Endothelial cell of umbilical vein (primary cell): ENCODE measurements around the gene POU6F2. TPM values are rescaled to one million over a fixed set of nuclear protein-coding genes. Genes with fewer than 3 reads are reported as not detected.

ENCODE experiments used
- BruUV-seq: library from RNA; stranded (reverse); fragments of 400-500 nt; replicated peaks from 2 replicates; lab custom pipeline; 2021; lab: Mats Ljungman, UMichigan
- CTCF ChIA-PET: fragments of 300-600, 350-600 bp; sonication (Branson Sonifier 250); formaldehyde crosslinking; loops from one replicate; lab custom pipeline; 2021; ENCODE audit warnings: antibody characterized with exemption, inconsistent platforms; lab: Charles Lee
- POLR2A ChIA-PET: fragments of 300-600, 350-600 bp; sonication (Branson Sonifier 250); formaldehyde crosslinking; loops from one replicate; lab custom pipeline; 2021; ENCODE audit warnings: antibody characterized with exemption, inconsistent platforms; lab: Charles Lee
- DNase-seq: peaks from one replicate; pipeline ENCODE4 v3.0.0-alpha.2; 2011; ENCODE audit warnings: low read depth, low spot score
- FAIRE-seq: peaks from 2 replicates; lab custom pipeline; 2011; peaks lifted over from hg19 to GRCh38; lab: Jason Lieb, UNC
- H2AFZ ChIP-seq: 2 replicates; pipeline ENCODE4 v1.6.0; 2012; ENCODE audit warnings: low read depth, low read length, control low read depth, inconsistent platforms
- H3K27ac ChIP-seq: 2 replicates; pipeline ENCODE4 v1.5.1; 2011; ENCODE audit warnings: low read depth, mild to moderate bottlenecking, control low read depth, low read length, moderate library complexity; ENCODE audit not compliant: insufficient read depth
- H3K27me3 ChIP-seq, 2 experiments: 2 replicates each; pipeline versions ENCODE4 v1.6.0 to v1.6.1; 2011; ENCODE audit warnings: low read length in 2 of 2, mixed read lengths in 1 of 2; ENCODE audit not compliant: control insufficient read depth in 2 of 2, insufficient read depth in 2 of 2
- H3K36me3 ChIP-seq, 2 experiments: 2 replicates in 1 of 2; 3 replicates in 1 of 2; pipeline ENCODE4 v1.5.1; 2011; ENCODE audit warnings: low read length in 2 of 2, mild to moderate bottlenecking in 1 of 2, moderate library complexity in 1 of 2; ENCODE audit not compliant: control insufficient read depth in 2 of 2, insufficient read depth in 2 of 2; ENCODE audit errors: extremely low read depth in 1 of 2
- H3K4me1 ChIP-seq: 3 replicates; pipeline ENCODE4 v1.5.1; 2011; ENCODE audit warnings: mild to moderate bottlenecking, low read length; ENCODE audit not compliant: control insufficient read depth, insufficient read depth; ENCODE audit errors: extremely low read depth
- H3K4me2 ChIP-seq: 2 replicates; pipeline ENCODE4 v1.6.1; 2011; ENCODE audit warnings: low read length, control low read depth, mixed read lengths; ENCODE audit not compliant: insufficient read depth
- H3K4me3 ChIP-seq, 3 experiments: fragments of 200-600 bp in 1 of 3; sonication (generic), shearing (Covaris generic) in 1 of 3; replicated peaks in 1 of 3; 2 replicates each; pipeline ENCODE4 v1.5.1; 2011 to 2016; ENCODE audit warnings: control low read depth in 3 of 3, low read length in 3 of 3, mild to moderate bottlenecking in 2 of 3, inconsistent platforms in 1 of 3, low read depth in 1 of 3, moderate library complexity in 1 of 3; ENCODE audit not compliant: insufficient read depth in 1 of 3
- H3K79me2 ChIP-seq: 2 replicates; pipeline ENCODE4 v1.6.0; 2012; ENCODE audit warnings: low read length, inconsistent platforms; ENCODE audit not compliant: control insufficient read depth, insufficient read depth
- H3K9ac ChIP-seq: replicated peaks from 2 replicates; pipeline ENCODE3; 2011; ENCODE audit warnings: low read length, control low read depth; ENCODE audit not compliant: insufficient read depth; ENCODE audit errors: extremely low read depth
- H3K9me1 ChIP-seq: replicated peaks from 3 replicates; pipeline ENCODE4 v1.6.0; 2011; ENCODE audit warnings: mild to moderate bottlenecking, low read length; ENCODE audit not compliant: control insufficient read depth, insufficient read depth; ENCODE audit errors: extremely low read depth
- H3K9me3 ChIP-seq: replicated peaks from 2 replicates; pipeline ENCODE4 v1.5.1; 2012; ENCODE audit warnings: low read length, inconsistent platforms; ENCODE audit not compliant: control insufficient read depth, insufficient read depth
- H4K20me1 ChIP-seq: replicated peaks from 2 replicates; pipeline ENCODE3; 2011; ENCODE audit warnings: mild to moderate bottlenecking, low read length; ENCODE audit not compliant: control insufficient read depth, insufficient read depth; ENCODE audit errors: extremely low read depth
- CTCF ChIP-seq, 2 donors: IDR thresholded peaks; 1 replicate in 1 of 2; 2 replicates in 1 of 2; pipeline ENCODE4 v1.5.1; 2011; ENCODE audit warnings: low read length in 2 of 2, mild to moderate bottlenecking in 2 of 2, moderate library complexity in 2 of 2, control low read depth in 1 of 2, inconsistent platforms in 1 of 2, low read depth in 1 of 2; ENCODE audit not compliant: insufficient read depth in 1 of 2; ENCODE audit errors: extremely low read depth in 1 of 2
- EZH2 ChIP-seq: IDR thresholded peaks from 2 replicates; pipeline ENCODE4 v1.6.1; 2012; ENCODE audit warnings: borderline replicate concordance, low read depth, mild to moderate bottlenecking, moderate library complexity, low read length, inconsistent platforms; ENCODE audit not compliant: severe bottlenecking
- FOS ChIP-seq: IDR thresholded peaks from 2 replicates; pipeline ENCODE4 v1.6.1; 2011; ENCODE audit warnings: mild to moderate bottlenecking, low read length, moderate library complexity, borderline replicate concordance; ENCODE audit not compliant: insufficient read depth
- GATA2 ChIP-seq: IDR thresholded peaks from 2 replicates; pipeline ENCODE4 v1.7.0; 2011; ENCODE audit warnings: low read depth, mild to moderate bottlenecking, moderate library complexity, mixed read lengths, low read length; ENCODE audit not compliant: insufficient read length, insufficient read depth
- JUN ChIP-seq: IDR thresholded peaks from 2 replicates; pipeline ENCODE4 v1.6.1; 2011; ENCODE audit warnings: borderline replicate concordance, low read depth; ENCODE audit not compliant: insufficient read length, insufficient read depth
- MAX ChIP-seq: IDR thresholded peaks from 2 replicates; pipeline ENCODE4 v1.6.1; 2011; ENCODE audit not compliant: insufficient read depth, insufficient read length
- MYC ChIP-seq: IDR thresholded peaks from one replicate; pipeline ENCODE4 v1.6.1; 2011; ENCODE audit warnings: mild to moderate bottlenecking, low read depth, low read length
- POLR2A ChIP-seq: IDR thresholded peaks from 2 replicates; pipeline ENCODE4 v1.6.1; 2012; ENCODE audit warnings: low read depth, mild to moderate bottlenecking, control low read depth, low read length
- POLR2AphosphoS5 ChIP-seq: IDR thresholded peaks from 2 replicates; pipeline ENCODE4 v1.6.1; 2012; ENCODE audit warnings: low read depth, mild to moderate bottlenecking, control low read depth, low read length, moderate library complexity; ENCODE audit not compliant: insufficient read depth
- dilution Hi-C: fragments of 300-500 bp; cut with MboI; formaldehyde crosslinking; loops from one replicate; pipeline ENCODE4 v1.15.0; 2019; ENCODE audit warnings: low sequenced_read_pairs; ENCODE audit not compliant: extremely low pct_ligation_motif_present
- intact Hi-C: fragments of 100-400 bp; cut with micrococcal nuclease; formaldehyde crosslinking; loops from one replicate; pipeline ENCODE4 v1.10.0; 2022
- polyA plus RNA-seq, 4 experiments: library from polyadenylated mRNA; depleted of rRNA in 3 of 4; stranded (reverse) in 3 of 4; unstranded in 1 of 4; fragments of >200 nt; gene quantifications; 2 replicates each; pipeline versions ENCODE4 v1.2.1 to v1.2.3, GENCODE V29; 2011 to 2012; ENCODE audit warnings: missing spikeins in 1 of 4
- total RNA-seq: library from RNA; stranded (reverse); gene quantifications from 2 replicates; pipeline ENCODE4 v1.2.3, GENCODE V29; 2021

Gene POU6F2
- total and polyA plus RNA-seq, 2 donors (not counting 3 experiments of a cell fraction or from before 2014, with no cell fraction given): 0.29 TPM; not detected in 1

GRCh38 chr7:39043531-39043930 lies 65.8 kb downstream of the POU6F2 start:
- H3K4me3 ChIP-seq: no peak overlapping the region
- FAIRE-seq (no peak), DNase-seq (no peak)
- H3K9me3 ChIP-seq: no peaks in the 10 kb centered on the region
- no TSS peak for BruUV-seq
- no peak overlapping the region for H3K27ac ChIP-seq
- H3K4me1 ChIP-seq: no peaks in the 10 kb centered on the region
- ChIA-PET CTCF (no interaction called here), POLR2A (no interaction called here)
- H3K79me2 ChIP-seq: no peaks in the 10 kb centered on the region
- H2AFZ ChIP-seq: no peak overlapping the region
- dilution Hi-C loops (no loop called here), intact Hi-C loops (no loop called here)
- H4K20me1 ChIP-seq: no peaks in the 10 kb centered on the region
- no peaks in the 10 kb centered on the region for H3K9me1 ChIP-seq
- H3K36me3 ChIP-seq: no peaks in the 10 kb centered on the region
- H3K9ac ChIP-seq: no peak overlapping the region
- TF ChIP-seq POLR2AphosphoS5: no peak
- TF ChIP-seq MYC: no peak
- TF ChIP-seq EZH2: no peak
- no peaks in the 10 kb centered on the region for H3K27me3 ChIP-seq
- H3K4me2 ChIP-seq: no peak overlapping the region

- ChIA-PET POLR2A (no interaction called here), CTCF (no interaction called here)
- Histone ChIP-seq H3K4me1 (no peaks in the 10 kb centered on the region), H3K4me3 (no peak overlapping the region), H3K9ac (no peak overlapping the region), H3K79me2 (no peaks in the 10 kb centered on the region), H3K36me3 (no peaks in the 10 kb centered on the region), H3K9me1 (no peaks in the 10 kb centered on the region), H2AFZ (no peak overlapping the region), H3K4me2 (no peak overlapping the region), H3K27ac (no peak overlapping the region), H4K20me1 (no peaks in the 10 kb centered on the region), H3K9me3 (no peaks in the 10 kb centered on the region), H3K27me3 (no peaks in the 10 kb centered on the region)
- no TSS peak for BruUV-seq
- intact Hi-C loops: no loop called here
- DNase-seq (no peak), FAIRE-seq (no peak)
- dilution Hi-C loops: no loop called here
- TF ChIP-seq EZH2: no peak
- no peak for TF ChIP-seq GATA2
- TF ChIP-seq POLR2A: no peak
- TF ChIP-seq FOS: no peak
- TF ChIP-seq JUN: no peak
- TF ChIP-seq POLR2AphosphoS5: no peak
- TF ChIP-seq MYC: no peak
- no peak for TF ChIP-seq CTCF (IDR thresholded peaks at IDR 0.05; ENCODE audit: extremely low read depth in 1 of 2, insufficient read depth in 1 of 2, low read depth in 1 of 2, low read length in 2 of 2)
- TF ChIP-seq MAX: no peak
Observed at GRCh38 chr7:39044489-39044888, 66.8 kb downstream of the POU6F2 start.
